ENCODE measurements around the gene SLC19A2. TPM values are rescaled to one million over a fixed set of nuclear protein-coding genes. Genes with fewer than 3 reads are reported as not detected.

Gene SLC19A2
- total and polyA plus RNA-seq, 2 donors from 2014 or later, result 7.8 to 10.9 TPM

DNA sequence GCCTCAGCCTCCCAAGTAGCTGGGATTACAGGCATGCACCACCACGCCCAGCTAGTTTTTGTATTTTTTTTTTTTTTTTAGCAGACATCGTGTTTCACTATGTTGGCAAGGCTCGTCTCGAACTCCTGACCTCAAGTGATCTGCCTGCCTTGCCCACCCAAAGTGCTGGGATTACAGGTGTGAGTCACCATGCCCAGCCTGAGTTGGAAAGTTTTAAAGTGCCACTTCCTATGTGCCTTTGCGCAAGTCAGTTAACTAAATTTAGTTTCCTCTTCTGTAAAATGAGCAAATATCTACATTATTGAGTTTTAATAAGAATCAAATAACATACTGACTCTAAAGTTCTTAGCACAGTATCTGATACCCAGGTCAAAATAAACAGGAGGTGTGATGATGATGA lies 12.4 kb downstream of the SLC19A2 start:
- FAIRE-seq (no peak), DNase-seq (no peak)
- Histone ChIP-seq H3K9me3 (ENCODE audit: control insufficient read depth in 2 of 3, insufficient read depth in 1 of 3, low read length in 3 of 3) (no peaks in the 10 kb centered on the region), H3K27ac (ENCODE audit: low read depth in 2 of 2, low read length in 2 of 2) (no peak overlapping the region), H3K36me3 (ENCODE audit: control insufficient read depth in 2 of 3, insufficient read depth in 3 of 3, low read length in 3 of 3) (peaks cover 0 to 9% (median 4%) of the 10 kb centered on the region in 3 donors), H3K4me3 (ENCODE audit: low read length in 3 of 3) (no peak overlapping the region), H3K27me3 (ENCODE audit: control insufficient read depth, insufficient read depth, low read length) (no peaks in the 10 kb centered on the region), H3K9ac (ENCODE audit: low read length in 3 of 3) (no peak overlapping the region), H3K4me1 (ENCODE audit: control insufficient read depth in 2 of 3, insufficient read depth in 2 of 3, low read depth in 1 of 3, low read length in 3 of 3) (no peaks in the 10 kb centered on the region)
- intact Hi-C loops (cut with DNase I), result no loop called here
- TF ChIP-seq, protein P1, sequence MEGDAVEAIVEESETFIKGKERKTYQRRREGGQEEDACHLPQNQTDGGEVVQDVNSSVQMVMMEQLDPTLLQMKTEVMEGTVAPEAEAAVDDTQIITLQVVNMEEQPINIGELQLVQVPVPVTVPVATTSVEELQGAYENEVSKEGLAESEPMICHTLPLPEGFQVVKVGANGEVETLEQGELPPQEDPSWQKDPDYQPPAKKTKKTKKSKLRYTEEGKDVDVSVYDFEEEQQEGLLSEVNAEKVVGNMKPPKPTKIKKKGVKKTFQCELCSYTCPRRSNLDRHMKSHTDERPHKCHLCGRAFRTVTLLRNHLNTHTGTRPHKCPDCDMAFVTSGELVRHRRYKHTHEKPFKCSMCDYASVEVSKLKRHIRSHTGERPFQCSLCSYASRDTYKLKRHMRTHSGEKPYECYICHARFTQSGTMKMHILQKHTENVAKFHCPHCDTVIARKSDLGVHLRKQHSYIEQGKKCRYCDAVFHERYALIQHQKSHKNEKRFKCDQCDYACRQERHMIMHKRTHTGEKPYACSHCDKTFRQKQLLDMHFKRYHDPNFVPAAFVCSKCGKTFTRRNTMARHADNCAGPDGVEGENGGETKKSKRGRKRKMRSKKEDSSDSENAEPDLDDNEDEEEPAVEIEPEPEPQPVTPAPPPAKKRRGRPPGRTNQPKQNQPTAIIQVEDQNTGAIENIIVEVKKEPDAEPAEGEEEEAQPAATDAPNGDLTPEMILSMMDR (IDR thresholded peaks at IDR 0.05; ENCODE audit: borderline replicate concordance, extremely low read depth, insufficient read depth), result no peak

DNA sequence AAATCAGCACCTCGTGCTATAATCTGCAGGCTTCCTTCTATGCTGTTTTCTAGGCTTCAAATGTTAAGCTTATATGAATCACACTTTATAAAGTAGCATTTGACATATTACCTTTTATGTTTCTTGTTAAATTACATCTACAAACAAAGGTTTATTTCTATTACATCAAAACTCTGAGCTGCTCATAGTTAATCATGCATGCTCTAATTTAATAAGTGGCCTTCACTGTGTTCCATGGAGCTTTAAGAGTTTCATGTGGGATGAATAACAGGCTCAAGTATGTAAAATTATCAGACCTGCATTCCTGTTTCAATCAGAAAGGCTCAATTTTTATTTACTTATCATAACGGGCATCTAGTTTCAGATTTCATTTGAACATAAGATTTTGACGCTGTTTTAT lies 13.0 kb downstream of the SLC19A2 start:
- DNase-seq (no peak), FAIRE-seq (no peak)
- no peaks in the 10 kb centered on the region for H3K27me3 ChIP-seq (ENCODE audit: control insufficient read depth, insufficient read depth, low read length)
- no peaks in the 10 kb centered on the region for H3K4me1 ChIP-seq (ENCODE audit: control insufficient read depth in 2 of 3, insufficient read depth in 2 of 3, low read depth in 1 of 3, low read length in 3 of 3)
- peaks cover 0 to 11% (median 4%) of the 10 kb centered on the region in 3 donors for H3K36me3 ChIP-seq (ENCODE audit: control insufficient read depth in 2 of 3, insufficient read depth in 3 of 3, low read length in 3 of 3)
- H3K4me3 ChIP-seq (ENCODE audit: low read length in 3 of 3), result no peak overlapping the region
- H3K9ac ChIP-seq (ENCODE audit: low read length in 3 of 3), result no peak overlapping the region
- H3K9me3 ChIP-seq (ENCODE audit: control insufficient read depth in 2 of 3, insufficient read depth in 1 of 3, low read length in 3 of 3), result no peaks in the 10 kb centered on the region
- TF ChIP-seq, protein P1 (IDR thresholded peaks at IDR 0.05; ENCODE audit: borderline replicate concordance, extremely low read depth, insufficient read depth), result no peak
- no peak overlapping the region for H3K27ac ChIP-seq (ENCODE audit: low read depth in 2 of 2, low read length in 2 of 2)
- intact Hi-C loops (cut with DNase I), result no loop called here

DNA sequence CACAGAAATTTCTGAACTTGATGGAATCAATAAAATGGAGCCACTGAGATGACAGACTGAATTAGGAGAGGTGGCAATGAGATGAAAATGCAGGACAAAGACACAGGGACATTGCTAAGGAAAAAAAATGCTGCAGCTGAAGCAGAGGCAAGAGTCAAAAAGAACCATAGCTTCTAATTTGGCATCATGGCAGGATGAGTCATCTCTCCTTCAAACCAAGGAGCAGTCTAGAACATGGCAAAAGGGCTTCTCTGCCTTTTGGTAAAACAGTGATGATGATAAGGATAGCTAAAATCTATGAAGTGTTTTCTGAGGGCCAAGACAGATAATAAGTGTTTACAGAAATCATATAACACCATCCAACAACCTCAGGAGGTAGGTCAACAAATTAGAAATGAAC lies 16.8 kb downstream of the SLC19A2 start:
- Histone ChIP-seq H3K36me3 (ENCODE audit: control insufficient read depth in 2 of 3, insufficient read depth in 3 of 3, low read length in 3 of 3) (peaks cover 0 to 11% (median 2%) of the 10 kb centered on the region in 3 donors), H3K27ac (ENCODE audit: low read depth in 2 of 2, low read length in 2 of 2) (no peak overlapping the region), H3K27me3 (ENCODE audit: control insufficient read depth, insufficient read depth, low read length) (no peaks in the 10 kb centered on the region), H3K4me3 (ENCODE audit: low read length in 3 of 3) (no peak overlapping the region), H3K9me3 (ENCODE audit: control insufficient read depth in 2 of 3, insufficient read depth in 1 of 3, low read length in 3 of 3) (no peaks in the 10 kb centered on the region), H3K4me1 (ENCODE audit: control insufficient read depth in 2 of 3, insufficient read depth in 2 of 3, low read depth in 1 of 3, low read length in 3 of 3) (no peaks in the 10 kb centered on the region), H3K9ac (ENCODE audit: low read length in 3 of 3) (no peak overlapping the region)
- DNase-seq (no peak), FAIRE-seq (no peak)
- TF ChIP-seq, protein P1 (IDR thresholded peaks at IDR 0.05; ENCODE audit: borderline replicate concordance, extremely low read depth, insufficient read depth), result no peak
- intact Hi-C loops (cut with DNase I), result loop anchor here (10.0 kb wide), 1 partner anchor 76 kb away; no protein-coding TSS in a partner anchor

Data from kidney (tissue), 14 donors.